Endodermal cell (in vitro differentiated cells): ENCODE measurements around the gene MFRP. TPM values are rescaled to one million over a fixed set of nuclear protein-coding genes. Genes with fewer than 3 reads are reported as not detected.

ENCODE experiments used
- DNase-seq: peaks from one replicate; pipeline ENCODE4 v3.0.0-alpha.2; 2017
- H3K27ac ChIP-seq: 2 replicates; pipeline ENCODE4 v1.5.1; 2013; ENCODE audit warnings: mild to moderate bottlenecking, low read depth, low read length, moderate library complexity
- H3K27me3 ChIP-seq: 2 replicates; pipeline ENCODE4 v1.6.1; 2013; ENCODE audit warnings: mild to moderate bottlenecking, low read length, moderate library complexity; ENCODE audit not compliant: insufficient read depth, control insufficient read depth, poor library complexity, severe bottlenecking
- H3K36me3 ChIP-seq: 2 replicates; pipeline ENCODE4 v1.7.0; 2013; ENCODE audit warnings: mild to moderate bottlenecking, low read length, moderate library complexity; ENCODE audit not compliant: control insufficient read depth, insufficient read depth
- H3K4me1 ChIP-seq: one replicate; pipeline ENCODE4 v1.7.0; 2013; ENCODE audit warnings: low read length; ENCODE audit not compliant: control insufficient read depth, insufficient read depth
- H3K4me3 ChIP-seq: 2 replicates; pipeline ENCODE4 v1.5.1; 2013; ENCODE audit warnings: mild to moderate bottlenecking, low read length, moderate library complexity
- H3K9ac ChIP-seq: 2 replicates; pipeline ENCODE4 v1.6.1; 2013; ENCODE audit warnings: mild to moderate bottlenecking, low read length, moderate library complexity; ENCODE audit not compliant: poor library complexity, severe bottlenecking; ENCODE audit errors: extremely low read depth
- H3K9me3 ChIP-seq: 2 replicates; pipeline ENCODE4 v1.6.1; 2013; ENCODE audit warnings: mild to moderate bottlenecking, low read length, moderate library complexity; ENCODE audit not compliant: control insufficient read depth
- H3K27ac Mint-ChIP-seq: 2 replicates; pipeline ENCODE4 v1.8.0; 2020; ENCODE audit warnings: mixed read lengths
- H3K27me3 Mint-ChIP-seq: 2 replicates; pipeline ENCODE4 v1.8.0; 2021; ENCODE audit warnings: mild to moderate bottlenecking, mixed read lengths; ENCODE audit not compliant: insufficient read depth
- H3K36me3 Mint-ChIP-seq: 2 replicates; pipeline ENCODE4 v1.8.0; 2020; ENCODE audit warnings: low read depth, mixed read lengths
- H3K4me1 Mint-ChIP-seq: 2 replicates; pipeline ENCODE4 v1.8.0; 2020; ENCODE audit warnings: mixed read lengths
- H3K4me3 Mint-ChIP-seq: 2 replicates; pipeline ENCODE4 v1.8.0; 2020; ENCODE audit warnings: mild to moderate bottlenecking, moderate library complexity, mixed read lengths
- H3K9me3 Mint-ChIP-seq: 2 replicates; pipeline ENCODE4 v1.8.0; 2020; ENCODE audit warnings: mild to moderate bottlenecking, mixed read lengths
- CTCF ChIP-seq: fragments of 200-600 bp; sonication (generic); conservative IDR thresholded peaks from 2 replicates; pipeline ENCODE4 v1.5.0; 2021; ENCODE audit warnings: antibody characterized with exemption, mild to moderate bottlenecking
- WGBS, 2 experiments: methylation state at CpG; one replicate each; pipeline versions ENCODE4 v1.1.5 to v1.1.7; 2013; ENCODE audit warnings: missing lambda C conversion rate in 2 of 2, mixed read lengths in 1 of 2; ENCODE audit not compliant: insufficient coverage in 1 of 2, insufficient read length in 1 of 2; 5-methylcytosine and 5-hydroxymethylcytosine counted together
- total RNA-seq, 2 donors: library from RNA; stranded (reverse); fragmentation: NEBNext Ultra II Directional in 1 of 2; extraction: Animal tissue kit (Norgen Biotek cat#: 25700) in 1 of 2; gene quantifications; 2 replicates in 1 of 2; 3 replicates in 1 of 2; pipeline ENCODE4 v1.2.1, GENCODE V29; 2021

MFRP gene
- total RNA-seq, 2 donors from 2014 or later: not detected

GRCh38 chr11:119305556-119306372 is 40.7 kb downstream of the MFRP start:
- TF ChIP-seq CTCF: no peak
- 88 to 95% methylated on average over 7 of the region's 7 CpGs for WGBS, 2 experiments
- Mint-ChIP-seq H3K36me3 (peaks cover 47% of the 10 kb centered on the region), H3K4me1 (peaks cover 9% of the 10 kb centered on the region), H3K4me3 (no peak overlapping the region), H3K27ac (no peak overlapping the region), H3K9me3 (no peaks in the 10 kb centered on the region), H3K27me3 (no peaks in the 10 kb centered on the region)
- H3K27me3 ChIP-seq: no peaks in the 10 kb centered on the region
- peaks cover 49% of the 10 kb centered on the region for H3K36me3 ChIP-seq
- DNase-seq: no peak
- no peaks in the 10 kb centered on the region for H3K4me1 ChIP-seq
- no peak overlapping the region for H3K4me3 ChIP-seq
- no peaks in the 10 kb centered on the region for H3K9me3 ChIP-seq
- peak overlapping the region; percentile 64 for H3K27ac ChIP-seq
- no peak overlapping the region for H3K9ac ChIP-seq

- 94 to 100% methylated on average over 2 to 5 of the region's 5 CpGs for whole genome bisulfite sequencing, 2 experiments
- no peak overlapping the region for H3K4me3 Mint-ChIP-seq
- no peaks in the 10 kb centered on the region for H3K27me3 Mint-ChIP-seq
- no peak overlapping the region for H3K27ac ChIP-seq
- DNase-seq: no peak
- no peak overlapping the region for H3K27ac Mint-ChIP-seq
- TF ChIP-seq CTCF: no peak
- H3K9me3 Mint-ChIP-seq: no peaks in the 10 kb centered on the region
- H3K9me3 ChIP-seq: no peaks in the 10 kb centered on the region
- H3K27me3 ChIP-seq: no peaks in the 10 kb centered on the region
- H3K4me1 ChIP-seq: no peaks in the 10 kb centered on the region
- H3K4me1 Mint-ChIP-seq: peaks cover 5% of the 10 kb centered on the region
- peaks cover 59% of the 10 kb centered on the region for H3K36me3 Mint-ChIP-seq
- H3K4me3 ChIP-seq: no peak overlapping the region
- H3K36me3 ChIP-seq: peaks cover 62% of the 10 kb centered on the region
- H3K9ac ChIP-seq: no peak overlapping the region
These were observed 43.2 kb downstream of the MFRP start for GRCh38 chr11:119303227-119303718.

DNA sequence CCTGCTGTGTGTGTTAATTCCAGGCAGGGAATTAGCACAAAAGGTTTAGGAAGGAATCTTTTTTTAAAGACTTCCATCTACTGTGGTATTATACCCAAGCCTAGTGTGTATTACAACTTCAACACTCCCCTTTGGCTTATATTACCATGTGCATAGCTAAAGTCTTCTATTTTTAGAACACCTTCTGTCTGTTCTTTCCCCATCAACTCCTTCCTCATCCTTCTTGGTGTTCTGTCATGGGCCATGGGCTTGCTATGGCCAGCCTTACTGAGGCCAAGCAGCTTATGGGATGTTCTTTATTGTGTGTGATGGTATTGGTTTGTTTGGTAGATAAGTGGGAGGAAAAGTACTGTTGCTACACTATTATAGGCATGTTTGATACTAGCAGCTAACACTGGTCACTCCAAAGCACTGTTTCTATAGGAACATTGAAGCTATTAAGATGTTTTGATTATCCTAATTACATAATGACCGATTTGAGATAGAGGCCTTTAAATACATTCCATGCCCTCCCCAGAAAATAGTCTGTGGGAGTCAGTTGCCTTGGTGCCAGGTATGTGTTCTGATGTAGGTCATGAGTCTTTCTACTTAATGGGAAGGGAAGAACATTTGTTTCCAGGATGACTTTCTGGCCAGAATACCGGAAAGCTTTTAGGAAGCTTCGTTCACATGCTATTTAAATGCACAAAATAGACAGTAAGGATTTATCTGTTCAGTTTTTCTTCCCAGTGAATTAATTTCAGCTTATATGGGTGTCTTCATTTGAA is 46.1 kb downstream of the MFRP start:
- Mint-ChIP-seq H3K27ac (no peak overlapping the region), H3K36me3 (peaks cover 73% of the 10 kb centered on the region), H3K9me3 (no peaks in the 10 kb centered on the region), H3K4me3 (no peak overlapping the region), H3K4me1 (no peaks in the 10 kb centered on the region), H3K27me3 (no peaks in the 10 kb centered on the region)
- Histone ChIP-seq H3K4me1 (no peaks in the 10 kb centered on the region), H3K9ac (no peak overlapping the region), H3K36me3 (peaks cover 78% of the 10 kb centered on the region), H3K9me3 (no peaks in the 10 kb centered on the region), H3K4me3 (no peak overlapping the region), H3K27me3 (no peaks in the 10 kb centered on the region), H3K27ac (no peak overlapping the region)
- WGBS, 2 experiments: 80 to 100% methylated on average over 1 to 3 of the region's 3 CpGs
- DNase-seq: no peak
- no peak for TF ChIP-seq CTCF
